GM19025 (cell line): ENCODE measurements around the gene TIMM13.
A peak's percentile ranks its signal among the peaks of the same experiment; 100 is the strongest.

ENCODE experiments used
- ATAC-seq: cut with Tn5 transposase; IDR thresholded peaks from one replicate; pipeline ENCODE4 v1.9.1; 2021; ENCODE audit warnings: mild to moderate bottlenecking, low read depth, moderate library complexity; ENCODE audit not compliant: unreplicated experiment

Gene TIMM13

GRCh38 chr19:2455851-2456570 is 28.6 kb upstream of the TIMM13 start:
- peak; percentile 44 for ATAC-seq

- ATAC-seq, result no peak
These were observed 27.8 kb upstream of the TIMM13 start for GRCh38 chr19:2454962-2455850.

- ATAC-seq, result no peak
These were observed 27.0 kb upstream of the TIMM13 start for GRCh38 chr19:2454199-2454961.

GRCh38 chr19:2453431-2454025 is 26.1 kb upstream of the TIMM13 start:
- no peak for ATAC-seq

GRCh38 chr19:2451741-2452140 is 24.4 kb upstream of the TIMM13 start:
- no peak for ATAC-seq

- ATAC-seq, result no peak
These were observed 23.8 kb upstream of the TIMM13 start for GRCh38 chr19:2451138-2451537.

GRCh38 chr19:2449019-2449418 is 21.6 kb upstream of the TIMM13 start:
- ATAC-seq, result no peak

- no peak for ATAC-seq
These were observed 19.0 kb upstream of the TIMM13 start for GRCh38 chr19:2446381-2446780.

GRCh38 chr19:2444251-2445002 is 17.0 kb upstream of the TIMM13 start:
- ATAC-seq, result no peak

GRCh38 chr19:2443785-2444182 is 16.4 kb upstream of the TIMM13 start:
- no peak for ATAC-seq

GRCh38 chr19:2443116-2443784 is 15.9 kb upstream of the TIMM13 start:
- no peak for ATAC-seq

GRCh38 chr19:2441096-2441752 is 13.8 kb upstream of the TIMM13 start:
- ATAC-seq, result no peak

GRCh38 chr19:2440515-2440914 is 13.1 kb upstream of the TIMM13 start:
- no peak for ATAC-seq

GRCh38 chr19:2438178-2438577 is 10.8 kb upstream of the TIMM13 start:
- ATAC-seq, result no peak

GRCh38 chr19:2436926-2437325 is 9.5 kb upstream of the TIMM13 start:
- ATAC-seq, result no peak

GRCh38 chr19:2436384-2436783 is 9.0 kb upstream of the TIMM13 start:
- no peak for ATAC-seq

GRCh38 chr19:2434721-2435265 is 7.4 kb upstream of the TIMM13 start:
- no peak for ATAC-seq

GRCh38 chr19:2434267-2434666 is 6.9 kb upstream of the TIMM13 start:
- no peak for ATAC-seq

GRCh38 chr19:2433854-2434253 is 6.5 kb upstream of the TIMM13 start:
- no peak for ATAC-seq
